Mammary epithelial cell (primary cell): Measurements from ENCODE around the gene TPSD1.
"Not testable (repeated sequence)": the region's sequence is repeated elsewhere in the genome, so short reads cannot be mapped to it uniquely, and the experiment has no call there.

ENCODE experiments used
- CTCF ChIP-seq, 2 donors: IDR thresholded peaks in 1 of 2; conservative IDR thresholded peaks in 1 of 2; 2 replicates each; pipeline ENCODE4 v1.5.1; 2011 to 2012; ENCODE audit warnings: inconsistent platforms in 2 of 2, low read length in 2 of 2, mild to moderate bottlenecking in 2 of 2, control low read depth in 1 of 2, low read depth in 1 of 2; ENCODE audit not compliant: insufficient read depth in 1 of 2; ENCODE audit errors: extremely low read depth in 1 of 2
- EZH2 ChIP-seq: IDR thresholded peaks from 2 replicates; pipeline ENCODE4 v1.6.1; 2012; ENCODE audit warnings: low read length, inconsistent platforms, borderline replicate concordance

DNA sequence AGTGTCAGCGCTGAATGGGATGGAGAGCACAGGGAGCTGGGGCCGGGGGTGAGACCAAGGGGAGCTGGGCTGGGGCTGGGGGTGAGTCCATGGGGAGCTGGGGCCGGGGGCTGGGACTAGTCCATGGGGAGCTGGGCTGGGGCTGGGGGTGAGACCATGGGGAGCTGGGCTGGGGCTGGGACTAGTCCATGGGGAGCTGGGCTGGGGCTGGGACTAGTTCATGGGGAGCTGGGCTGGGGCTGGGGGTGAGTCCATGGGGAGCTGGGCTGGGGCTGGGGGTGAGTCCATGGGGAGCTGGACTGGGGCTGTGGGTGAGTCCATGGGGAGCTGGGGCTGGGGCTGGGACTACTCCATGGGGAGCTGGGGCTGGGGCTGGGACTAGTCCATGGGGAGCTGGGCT lies 1.0 kb upstream of the TPSD1 start:
- TF ChIP-seq EZH2; CTCF (conservative IDR thresholded peaks at IDR 0.05 in 1 of 2, IDR thresholded peaks at IDR 0.05 in 1 of 2; ENCODE audit: extremely low read depth in 1 of 2, insufficient read depth in 1 of 2, low read depth in 1 of 2, low read length in 2 of 2): not testable (repeated sequence)
